HG02884 (cell line): ENCODE results near the gene CLEC2A.

ENCODE experiments used
- ATAC-seq: cut with Tn5 transposase; IDR thresholded peaks from one replicate; pipeline ENCODE4 v1.9.1; 2021; ENCODE audit warnings: mild to moderate bottlenecking, moderate library complexity; ENCODE audit not compliant: unreplicated experiment

CLEC2A gene

GRCh38 chr12:9935026-9935425 lies 2.9 kb upstream of the CLEC2A start:
- no peak for ATAC-seq

DNA sequence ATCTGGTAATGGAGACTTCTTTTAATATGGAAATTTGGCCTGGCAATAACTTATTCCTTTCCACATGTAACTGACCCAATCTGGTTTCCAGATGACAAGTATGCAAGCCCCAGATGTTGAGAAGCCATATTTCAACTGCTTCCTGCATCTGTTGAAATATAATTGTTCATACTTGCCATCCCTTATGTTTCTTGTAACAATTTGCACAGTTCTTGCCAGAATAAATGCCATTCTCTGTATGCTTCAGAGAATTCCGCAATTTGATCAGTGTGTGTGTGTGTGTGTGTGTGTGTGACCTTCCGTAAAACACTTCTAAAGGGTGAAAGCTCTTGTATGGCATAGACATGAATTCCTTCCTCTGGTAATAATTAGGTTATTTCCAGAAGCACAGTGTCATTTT lies 1.8 kb upstream of the CLEC2A start:
- ATAC-seq = no peak

DNA sequence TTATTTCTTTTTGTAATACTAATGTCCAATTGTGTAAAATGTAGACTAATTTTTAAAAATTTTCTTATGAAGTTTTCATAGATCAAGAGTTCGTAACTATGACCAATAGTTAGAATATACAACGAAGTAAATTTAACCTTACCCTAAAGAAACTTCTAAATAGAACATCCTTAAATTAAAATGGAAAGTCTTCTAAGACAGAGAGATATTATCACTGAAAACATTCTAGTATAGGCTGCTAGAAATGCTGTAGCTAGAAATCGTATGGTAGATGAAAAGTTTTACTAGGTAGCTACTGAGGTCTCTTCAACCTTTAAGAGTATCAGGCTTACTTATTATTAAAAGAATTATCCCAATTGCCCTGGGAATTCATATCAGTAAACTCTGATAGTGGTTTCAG lies 925 bp downstream of the CLEC2A start:
- ATAC-seq = no peak

GRCh38 chr12:9928607-9929006 lies 3.6 kb downstream of the CLEC2A start:
- ATAC-seq = no peak

DNA sequence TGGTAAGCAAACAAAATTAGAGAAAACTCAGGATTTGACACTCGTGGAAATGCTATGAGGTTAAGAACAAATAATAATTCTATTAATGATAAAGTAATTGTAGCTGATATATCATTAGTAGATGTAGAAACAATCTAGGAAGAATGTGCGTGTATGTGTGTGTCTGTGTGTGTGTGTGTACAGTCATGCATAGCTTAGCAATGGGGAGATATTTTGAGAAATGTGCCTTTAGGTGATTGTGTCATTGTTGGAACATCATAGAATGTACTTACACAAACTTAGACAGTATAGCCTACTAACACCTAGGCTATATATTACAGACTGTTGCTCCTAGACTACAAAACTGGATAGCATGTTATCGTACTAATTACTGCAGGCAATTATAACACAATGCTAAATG lies 5.3 kb downstream of the CLEC2A start:
- no peak for ATAC-seq

DNA sequence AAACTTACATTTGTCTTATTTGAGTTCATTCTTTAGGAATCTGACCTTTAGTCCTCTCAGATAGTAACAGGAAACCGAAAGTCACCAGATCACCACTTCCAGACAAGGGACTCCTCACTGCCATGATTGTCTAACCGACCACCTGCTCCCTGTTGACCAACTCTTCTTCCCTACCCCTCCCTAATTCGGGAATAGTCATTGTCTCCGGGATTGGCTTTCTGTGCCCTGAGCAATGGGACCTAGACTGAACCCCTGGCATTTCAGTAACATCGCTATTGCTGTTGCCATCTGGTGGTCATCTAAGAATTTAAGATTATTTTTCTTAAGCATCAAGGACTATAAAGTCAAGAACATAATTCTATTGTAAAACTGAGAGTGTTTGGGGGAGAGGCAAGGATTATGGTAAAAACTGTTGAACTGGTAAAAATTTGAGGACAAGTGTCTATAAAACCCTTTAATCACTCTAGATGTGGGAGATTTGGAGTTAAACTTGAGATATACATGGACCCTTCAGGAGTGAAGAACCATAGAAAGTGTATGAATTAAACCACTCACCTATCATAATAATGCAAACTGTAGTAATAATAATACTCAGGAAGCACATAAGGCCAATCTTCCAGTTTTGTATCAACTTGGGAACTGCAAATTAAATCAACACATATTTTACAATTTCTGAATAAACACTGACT lies 6.3 kb downstream of the CLEC2A start:
- ATAC-seq = no peak

DNA sequence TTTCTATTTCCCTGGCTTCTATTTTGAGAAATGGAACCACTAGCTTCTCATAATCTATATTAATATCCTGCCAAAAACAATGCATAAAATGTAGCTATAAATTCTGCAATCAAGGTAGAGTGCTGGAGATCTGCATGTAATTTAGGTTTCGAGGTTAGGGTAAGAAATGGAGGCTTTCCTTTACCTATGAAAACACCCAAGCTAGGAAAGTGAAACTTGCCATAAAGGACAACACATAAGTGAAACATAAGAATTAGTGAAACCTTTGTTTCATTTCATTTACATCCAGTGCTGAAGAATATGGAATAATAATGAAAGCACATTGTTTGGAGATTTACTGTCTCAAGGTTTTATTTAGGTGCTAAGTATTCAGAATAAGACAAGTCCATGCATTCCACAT lies 9.7 kb downstream of the CLEC2A start:
- no peak for ATAC-seq

- ATAC-seq = no peak
Observed at GRCh38 chr12:9920451-9920850, 11.7 kb downstream of the CLEC2A start.

GRCh38 chr12:9919443-9919842 lies 12.7 kb downstream of the CLEC2A start:
- no peak for ATAC-seq

DNA sequence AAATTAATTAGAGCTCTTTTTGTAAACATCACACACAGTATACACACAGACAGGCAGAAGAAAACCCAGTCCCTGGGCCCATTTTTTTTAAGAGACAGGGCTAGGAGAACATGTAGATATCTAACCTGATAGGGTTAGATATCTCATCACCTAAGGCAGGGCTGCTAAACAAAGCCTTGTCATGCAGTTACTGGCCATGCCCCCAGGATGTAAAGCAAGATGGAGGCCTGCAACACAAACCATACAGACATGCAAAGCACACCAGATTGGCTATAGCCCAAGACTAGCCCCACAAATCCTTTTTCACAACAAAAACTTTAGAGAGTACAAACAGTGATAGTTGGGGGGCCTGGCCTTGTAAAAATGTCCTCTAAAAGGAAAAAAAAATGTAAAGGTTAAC lies 20.5 kb downstream of the CLEC2A start:
- ATAC-seq = no peak

DNA sequence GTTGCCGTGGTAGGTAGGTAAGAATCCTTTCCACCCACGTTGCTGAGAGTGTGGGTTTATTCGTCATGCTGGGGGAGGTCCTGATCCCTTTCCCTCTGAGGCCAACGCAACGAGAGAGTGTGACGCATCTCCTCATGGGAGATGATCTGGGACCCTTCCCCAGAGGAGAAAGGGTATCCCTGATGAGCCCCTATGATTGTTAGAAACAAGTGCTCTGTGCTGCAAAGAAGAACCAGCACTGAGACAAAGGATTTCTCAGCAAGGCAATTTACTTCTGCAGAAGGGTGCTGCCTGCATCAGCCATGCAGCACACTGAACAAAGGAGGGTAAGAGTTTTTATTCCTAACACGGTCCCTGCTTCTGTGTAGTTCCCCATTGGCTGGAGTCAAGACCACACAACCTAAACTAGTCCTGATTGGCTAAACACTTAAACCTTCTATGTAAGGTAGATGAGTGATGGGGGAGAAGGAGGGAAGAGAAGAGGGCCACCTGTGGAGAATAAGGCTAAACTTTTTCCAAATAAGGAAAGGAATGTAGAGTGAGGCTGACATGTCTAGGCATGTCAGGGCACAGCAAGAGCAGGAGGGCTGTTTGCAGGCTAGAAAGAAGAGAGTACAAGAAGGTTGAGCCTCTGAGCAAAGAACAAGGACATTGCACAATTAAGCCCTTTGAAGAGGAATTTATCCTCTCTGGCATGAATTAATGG lies 21.3 kb downstream of the CLEC2A start:
- no peak for ATAC-seq

GRCh38 chr12:9909724-9910123 lies 22.4 kb downstream of the CLEC2A start:
- ATAC-seq = no peak

DNA sequence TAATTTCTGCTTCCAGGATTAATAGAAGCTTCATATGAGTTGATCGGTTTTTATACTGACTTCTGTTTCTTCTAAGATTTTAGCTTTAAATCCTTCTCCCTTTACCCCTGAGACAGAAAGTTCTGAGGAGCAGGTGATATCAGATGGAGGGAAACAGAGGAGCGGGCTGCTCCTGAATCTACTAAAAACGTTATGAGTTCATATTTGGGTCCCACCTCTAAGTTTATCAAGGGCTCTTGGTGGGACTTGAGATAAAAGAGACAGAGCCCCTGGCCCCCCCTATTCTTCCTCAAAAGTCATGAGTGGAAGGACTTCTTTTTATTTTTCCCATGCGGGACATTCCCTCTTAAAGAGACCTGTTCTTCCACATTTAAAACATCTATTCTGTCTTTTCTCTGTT lies 23.8 kb downstream of the CLEC2A start:
- ATAC-seq = no peak

DNA sequence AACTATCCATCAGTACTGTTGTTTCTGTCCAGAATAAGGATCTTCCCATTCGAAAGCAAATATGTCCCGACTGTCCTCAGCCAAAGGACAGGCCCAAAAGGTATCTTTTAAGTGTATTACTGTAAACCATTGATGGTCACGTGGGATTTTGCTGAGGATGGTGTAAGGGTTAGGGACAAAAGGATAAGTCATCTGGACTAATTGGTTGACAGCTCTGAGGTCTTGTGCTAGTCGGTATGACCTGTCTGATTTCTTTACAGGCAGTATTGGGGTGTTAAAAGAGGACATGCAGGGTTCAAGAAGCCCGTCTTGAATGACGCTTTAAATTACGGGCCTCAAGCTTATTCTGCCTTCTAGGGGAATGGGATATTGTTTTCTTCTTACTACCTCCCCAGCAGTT lies 24.4 kb downstream of the CLEC2A start:
- ATAC-seq = no peak

DNA sequence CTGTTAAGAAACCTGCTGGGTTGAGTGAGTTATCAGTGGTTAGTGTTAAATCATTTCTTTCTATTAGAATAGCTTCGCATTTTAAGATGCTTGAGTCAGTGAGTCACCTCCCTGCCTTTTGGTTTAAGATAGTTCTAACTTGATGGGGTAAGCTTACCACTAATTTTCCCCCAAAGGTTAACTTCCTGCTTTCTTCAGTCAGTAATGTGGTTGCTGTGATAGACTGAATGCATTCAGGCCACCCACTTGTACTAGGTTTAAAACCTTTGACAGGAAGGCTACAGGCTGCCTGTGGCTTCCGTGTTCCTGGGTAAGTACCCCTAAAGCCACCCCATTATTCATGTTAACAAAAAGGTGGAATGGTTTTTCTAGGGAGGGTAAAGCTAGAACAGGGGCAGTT lies 25.3 kb downstream of the CLEC2A start:
- no peak for ATAC-seq

- no peak for ATAC-seq
Observed at GRCh38 chr12:9902539-9903228, 29.5 kb downstream of the CLEC2A start.

DNA sequence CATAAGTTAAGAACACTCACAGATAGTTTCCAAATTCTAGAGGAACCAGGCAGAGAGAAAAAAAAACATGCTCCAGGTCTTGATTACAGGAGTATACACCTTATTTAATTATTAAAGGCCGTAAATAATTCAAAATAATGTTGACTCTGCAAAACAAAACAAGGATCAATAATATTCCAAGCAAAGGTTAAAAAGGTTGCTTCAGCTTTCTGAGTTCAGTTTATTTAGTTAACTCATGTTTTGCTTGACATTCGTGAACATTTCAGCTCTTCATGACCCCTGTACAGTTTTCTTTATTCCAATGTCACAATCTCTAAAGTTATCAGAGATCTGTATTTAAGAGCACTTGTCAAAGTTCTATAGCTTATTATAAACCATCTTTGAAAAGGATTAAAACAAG lies 31.2 kb downstream of the CLEC2A start:
- no peak for ATAC-seq

DNA sequence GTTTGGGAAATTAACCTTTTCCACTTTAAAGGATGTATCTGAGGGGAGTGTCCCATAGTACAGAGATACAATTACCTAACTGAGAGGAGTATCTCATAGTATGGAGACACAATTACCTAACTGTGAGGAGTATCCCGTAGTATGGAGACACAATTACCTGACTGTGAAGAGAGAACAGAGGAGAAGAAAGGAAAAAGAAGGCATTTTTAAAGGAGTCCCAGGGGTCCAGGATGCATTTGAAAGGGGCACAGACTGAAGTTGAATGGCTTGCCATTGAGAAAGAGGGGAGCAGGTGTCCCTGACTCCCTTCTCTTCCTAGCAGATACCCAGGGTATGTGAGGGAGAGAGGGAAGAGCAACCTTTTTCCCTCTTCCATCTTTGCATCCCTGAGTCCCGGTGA lies 33.0 kb downstream of the CLEC2A start:
- ATAC-seq = no peak

DNA sequence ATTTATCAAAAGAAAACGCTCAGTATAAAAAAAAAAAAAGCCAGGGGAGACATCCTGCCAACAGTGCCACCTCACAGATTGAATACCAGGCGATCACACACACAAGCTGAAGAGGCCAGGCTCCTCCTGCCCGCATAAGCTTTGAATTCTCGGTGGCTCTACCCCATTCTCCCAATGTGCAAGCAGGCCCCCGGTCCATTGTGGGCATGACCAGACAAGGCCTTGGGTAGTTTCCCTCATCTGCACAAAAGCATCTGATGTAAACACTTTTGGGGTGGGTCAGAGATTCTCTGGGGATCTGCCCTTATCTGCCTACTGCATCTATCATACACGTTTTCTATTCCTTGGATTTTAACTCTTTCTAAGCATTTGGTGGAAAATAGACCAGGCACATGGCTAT lies 34.6 kb downstream of the CLEC2A start:
- no peak for ATAC-seq

DNA sequence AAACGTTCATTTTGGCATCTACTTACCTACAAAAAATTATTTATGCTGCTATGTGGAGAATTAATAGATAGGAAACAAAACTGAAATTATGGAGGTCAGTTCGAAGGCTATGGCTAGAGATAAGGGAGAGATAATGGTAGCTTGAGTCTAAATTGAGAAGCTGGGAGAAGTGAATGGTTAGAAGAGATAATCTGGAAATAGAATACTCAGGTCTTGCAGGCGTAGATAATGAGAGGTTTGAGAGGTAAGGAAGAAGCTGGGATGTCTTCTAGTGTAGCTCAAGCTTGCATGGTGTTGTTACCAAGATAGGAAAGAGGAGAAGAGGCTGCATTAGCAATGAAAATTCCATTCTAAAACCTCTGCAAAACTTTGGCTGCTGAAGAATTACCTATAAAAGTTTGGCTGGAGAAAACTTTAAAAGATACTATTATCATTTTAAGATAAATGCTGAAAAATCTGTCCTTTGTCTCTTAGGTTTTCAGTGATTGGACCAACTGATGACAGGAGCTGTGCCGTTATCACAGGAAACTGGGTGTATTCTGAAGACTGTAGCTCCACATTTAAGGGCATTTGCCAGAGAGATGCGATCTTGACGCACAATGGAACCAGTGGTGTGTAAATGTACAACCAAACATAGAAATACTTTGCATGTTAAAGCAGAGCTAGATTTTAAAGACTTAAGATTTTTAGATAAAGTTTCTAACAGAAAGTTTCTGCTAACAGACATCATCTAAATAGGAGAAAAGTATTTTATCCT lies 36.8 kb downstream of the CLEC2A start:
- no peak for ATAC-seq

GRCh38 chr12:9888665-9889273 lies 43.4 kb downstream of the CLEC2A start:
- no peak for ATAC-seq
